NCI-H82 treated with DMSO at 0.1 percent for 48 hours (cell line): Measurements from ENCODE around the gene DSP.

Experiments used
- DNase-seq: peaks from one replicate; lab custom pipeline; 2025; ENCODE audit not compliant: unreplicated experiment; lab: John Stamatoyannopoulos, UW

Gene DSP

GRCh38 chr6:7537565-7538174 is 3.8 kb upstream of the DSP start:
- no peak for DNase-seq

- DNase-seq: peak; percentile 53
These were observed 3.0 kb upstream of the DSP start for GRCh38 chr6:7538484-7538883.

GRCh38 chr6:7540595-7540994 is 876 bp upstream of the DSP start:
- DNase-seq: no peak

GRCh38 chr6:7542065-7542873 is 798 bp downstream of the DSP start:
- DNase-seq: no peak

GRCh38 chr6:7542874-7543624 is 1.6 kb downstream of the DSP start:
- no peak for DNase-seq

GRCh38 chr6:7543789-7544424 is 2.4 kb downstream of the DSP start:
- DNase-seq: no peak

DNA sequence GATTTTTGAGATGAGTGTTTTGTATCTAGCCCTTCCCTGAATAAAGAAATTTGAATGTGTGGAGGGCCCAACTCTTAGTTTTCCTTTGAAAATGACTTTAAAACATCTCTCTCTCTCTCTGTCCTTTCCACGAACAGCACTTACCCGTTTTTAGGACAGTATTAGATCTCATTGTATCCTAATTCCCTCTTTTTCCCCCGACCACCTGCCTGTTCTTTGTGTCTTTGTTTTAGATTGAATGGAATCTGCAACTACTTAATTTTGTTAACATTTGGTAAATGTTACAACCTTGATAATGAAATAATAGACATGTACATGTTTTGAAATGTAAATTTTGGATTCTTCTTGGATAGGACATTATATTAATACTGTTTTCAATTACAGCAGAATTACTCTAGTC is 3.1 kb downstream of the DSP start:
- DNase-seq: no peak

DNA sequence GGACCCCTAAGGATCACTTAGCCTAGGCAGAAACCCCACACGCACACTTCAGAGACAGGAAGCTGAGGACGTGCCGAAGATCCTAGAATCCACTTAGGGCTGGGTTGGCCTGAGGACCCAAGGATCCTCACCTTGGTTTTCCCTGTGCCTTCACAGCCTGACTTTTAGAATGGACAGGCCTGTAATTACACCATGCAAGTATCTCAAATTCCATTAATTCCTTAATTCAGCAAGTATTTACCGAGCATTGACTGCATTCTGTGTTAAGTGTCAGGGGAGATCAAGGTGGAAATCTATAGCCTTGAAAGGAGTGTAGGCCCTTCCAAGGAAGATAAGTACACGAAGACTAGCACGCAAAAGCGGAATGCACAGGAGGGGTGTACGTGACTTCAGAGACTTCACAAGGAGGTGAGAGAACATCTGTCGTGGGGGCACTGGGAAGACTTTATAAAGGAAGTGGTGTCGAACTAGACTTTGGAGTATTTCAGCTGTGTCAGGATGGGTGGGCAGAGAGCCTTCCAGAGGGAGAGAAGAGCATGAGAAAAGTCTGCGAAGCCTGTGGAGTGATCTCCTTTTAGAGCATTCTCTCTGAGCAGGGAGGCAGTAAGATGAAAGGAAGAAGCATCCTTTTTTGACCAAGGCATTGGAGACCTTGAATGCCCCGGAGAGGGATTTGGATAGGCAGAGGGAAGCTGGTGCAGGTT is 4.0 kb downstream of the DSP start:
- no peak for DNase-seq

DNA sequence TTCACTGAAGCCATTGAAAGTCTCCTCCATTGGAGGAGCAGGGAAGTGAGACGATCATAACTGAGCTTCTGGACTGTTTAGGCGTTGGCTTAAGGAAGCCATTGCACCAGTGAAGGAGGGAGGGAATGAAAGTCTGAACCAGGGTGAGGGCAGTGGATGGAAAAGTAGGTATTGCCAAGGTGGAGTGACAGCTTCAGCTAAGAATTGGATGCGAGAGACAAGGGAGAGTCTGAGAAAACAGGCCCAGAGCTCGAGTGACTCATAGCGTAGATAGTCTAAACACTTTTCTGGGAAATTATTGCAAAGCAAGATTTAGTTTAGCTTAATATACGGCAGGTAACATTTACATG is 4.5 kb downstream of the DSP start:
- no peak for DNase-seq

DNA sequence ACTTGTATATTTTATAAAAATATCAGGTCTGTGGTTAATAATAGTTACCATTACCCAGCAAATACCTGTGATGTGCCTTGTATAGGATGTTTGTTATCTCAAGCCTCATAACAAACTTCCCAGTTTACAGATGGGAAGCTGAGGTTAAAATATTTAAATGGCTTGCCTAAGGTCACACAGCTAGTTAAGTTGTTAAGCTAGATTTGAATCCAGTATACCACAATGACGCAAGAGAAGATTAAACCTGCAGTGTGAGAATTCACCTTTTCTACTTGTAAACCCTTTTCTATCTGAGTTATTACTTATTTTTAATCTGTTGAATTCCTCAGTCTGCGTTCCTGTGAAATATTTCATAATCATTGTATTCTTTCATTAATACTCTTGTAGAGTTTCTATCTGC is 4.9 kb downstream of the DSP start:
- no peak for DNase-seq

- DNase-seq: no peak
These were observed 5.4 kb downstream of the DSP start for GRCh38 chr6:7546896-7547295.

GRCh38 chr6:7547315-7547714 is 5.8 kb downstream of the DSP start:
- no peak for DNase-seq

- no peak for DNase-seq
These were observed 8.9 kb downstream of the DSP start for GRCh38 chr6:7550433-7550801.

GRCh38 chr6:7554533-7555275 is 13.2 kb downstream of the DSP start:
- no peak for DNase-seq

GRCh38 chr6:7555671-7556070 is 14.2 kb downstream of the DSP start:
- no peak for DNase-seq

DNA sequence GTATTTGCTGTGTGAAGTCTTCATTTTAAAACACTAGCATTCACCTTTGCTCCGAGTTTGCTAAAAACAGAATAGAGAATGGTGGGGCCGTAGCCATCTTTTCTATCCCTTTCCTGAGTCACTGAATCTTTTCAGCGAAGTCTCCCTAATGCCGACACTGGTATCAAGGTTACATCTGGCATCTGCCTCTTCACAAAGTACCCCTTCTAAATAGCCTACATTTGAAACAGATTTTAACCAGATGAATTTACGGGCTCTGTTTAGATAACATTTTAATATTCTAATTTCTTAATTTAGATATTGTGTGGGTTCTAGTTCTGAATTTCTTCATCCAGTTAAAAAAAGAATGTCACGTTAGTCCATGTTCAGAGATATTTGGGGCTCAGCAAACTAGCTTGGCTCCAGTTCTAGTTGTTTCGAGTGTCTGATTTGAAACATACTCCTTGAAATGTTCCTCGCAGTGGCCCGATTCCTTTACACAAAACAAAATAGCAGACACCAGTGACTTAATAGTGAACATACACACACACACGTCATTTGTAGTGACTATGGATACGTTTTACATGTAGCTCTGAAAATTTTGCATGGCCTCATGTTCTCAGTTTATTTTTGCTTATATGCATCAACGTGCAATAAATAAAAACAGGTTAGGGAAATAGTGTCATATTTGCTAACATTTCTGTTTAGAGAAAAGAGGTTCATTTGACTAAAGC is 15.1 kb downstream of the DSP start:
- DNase-seq: no peak

- no peak for DNase-seq
These were observed 16.2 kb downstream of the DSP start for GRCh38 chr6:7557652-7558051.

DNA sequence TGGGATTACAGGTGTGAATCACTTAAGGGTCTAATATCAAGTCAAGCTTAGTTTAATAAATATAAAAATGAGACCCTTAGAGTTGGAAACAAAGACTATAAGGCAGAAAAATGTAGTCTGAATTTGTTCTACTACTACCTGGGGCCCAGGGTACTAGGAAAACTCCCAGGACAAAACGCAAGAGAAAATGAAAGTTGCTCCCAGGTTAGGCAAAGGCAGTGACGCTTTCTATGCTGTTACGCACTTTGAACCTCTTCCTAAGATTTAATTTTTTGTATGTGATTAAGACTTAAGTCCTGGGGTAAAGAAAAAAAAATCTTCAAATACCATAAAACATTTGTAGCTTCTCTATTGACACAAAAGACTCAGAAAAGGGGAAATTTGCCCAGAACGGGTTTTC is 17.3 kb downstream of the DSP start:
- DNase-seq: no peak

DNA sequence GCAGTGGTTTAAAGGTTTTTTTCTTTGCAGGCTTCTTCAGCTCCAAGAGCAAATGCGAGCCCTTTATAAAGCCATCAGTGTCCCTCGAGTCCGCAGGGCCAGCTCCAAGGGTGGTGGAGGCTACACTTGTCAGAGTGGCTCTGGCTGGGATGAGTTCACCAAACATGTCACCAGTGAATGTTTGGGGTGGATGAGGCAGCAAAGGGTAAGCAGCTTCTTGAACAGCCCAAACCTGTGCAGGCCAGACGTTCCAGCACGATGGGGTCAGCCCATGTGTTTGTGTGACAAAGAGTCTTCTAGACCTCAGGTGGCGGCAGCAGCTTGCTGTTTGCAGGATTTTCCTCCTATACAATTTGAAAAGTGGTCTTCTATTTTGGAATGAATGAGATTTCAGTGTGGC is 17.7 kb downstream of the DSP start:
- DNase-seq: no peak
